Epithelial cell of prostate (primary cell): Measurements from ENCODE around the gene PPFIBP2.

Source experiments
- DNase-seq: peaks from one replicate; pipeline ENCODE4 v3.0.0-alpha.2; 2011; ENCODE audit warnings: low read depth, low spot score
- H3K27ac ChIP-seq: fragments of 450-650 bp; 2 replicates; pipeline ENCODE4 v1.5.1; 2017; ENCODE audit warnings: mild to moderate bottlenecking

PPFIBP2 gene

GRCh38 chr11:7573558-7574296 is 59.9 kb downstream of the PPFIBP2 start:
- DNase-seq: no peak
- no peak overlapping the region for H3K27ac ChIP-seq

- DNase-seq: no peak
- H3K27ac ChIP-seq: no peak overlapping the region
These were observed 60.8 kb downstream of the PPFIBP2 start for GRCh38 chr11:7574491-7575130.

- H3K27ac ChIP-seq: no peak overlapping the region
- no peak for DNase-seq
These were observed 62.3 kb downstream of the PPFIBP2 start for GRCh38 chr11:7575841-7576725.

GRCh38 chr11:7576726-7577290 is 63.0 kb downstream of the PPFIBP2 start:
- H3K27ac ChIP-seq: peak overlapping the region; percentile 75
- DNase-seq: no peak

- peak overlapping the region; percentile 75 for H3K27ac ChIP-seq
These were observed 63.7 kb downstream of the PPFIBP2 start for GRCh38 chr11:7577291-7578190.

GRCh38 chr11:7578276-7578955 is 64.6 kb downstream of the PPFIBP2 start:
- H3K27ac ChIP-seq: peak overlapping the region; percentile 75
- no peak for DNase-seq

More at GRCh38 chr11:7577291-7578190, 63.7 kb downstream of the PPFIBP2 start:
- no peak for DNase-seq

- peak overlapping the region; percentile 75 for H3K27ac ChIP-seq
- no peak for DNase-seq
These were observed 65.6 kb downstream of the PPFIBP2 start for GRCh38 chr11:7579361-7579791.

- no peak for DNase-seq
- H3K27ac ChIP-seq: no peak overlapping the region
These were observed 67.3 kb downstream of the PPFIBP2 start for GRCh38 chr11:7581021-7581590.

- no peak overlapping the region for H3K27ac ChIP-seq
- no peak for DNase-seq
These were observed 68.7 kb downstream of the PPFIBP2 start for GRCh38 chr11:7582338-7582985.

GRCh38 chr11:7583248-7583647 is 69.4 kb downstream of the PPFIBP2 start:
- H3K27ac ChIP-seq: no peak overlapping the region
- DNase-seq: no peak

- no peak for DNase-seq
- H3K27ac ChIP-seq: no peak overlapping the region
These were observed 71.1 kb downstream of the PPFIBP2 start for GRCh38 chr11:7584910-7585309.

- DNase-seq: no peak
These were observed 72.0 kb downstream of the PPFIBP2 start for GRCh38 chr11:7585816-7586215.

GRCh38 chr11:7586376-7586775 is 72.6 kb downstream of the PPFIBP2 start:
- DNase-seq: no peak
- H3K27ac ChIP-seq: no peak overlapping the region

More at GRCh38 chr11:7585816-7586215, 72.0 kb downstream of the PPFIBP2 start:
- no peak overlapping the region for H3K27ac ChIP-seq

- no peak for DNase-seq
- H3K27ac ChIP-seq: no peak overlapping the region
These were observed 73.9 kb downstream of the PPFIBP2 start for GRCh38 chr11:7587712-7588111.

GRCh38 chr11:7589861-7590260 is 76.1 kb downstream of the PPFIBP2 start:
- DNase-seq: no peak
- no peak overlapping the region for H3K27ac ChIP-seq

- no peak overlapping the region for H3K27ac ChIP-seq
- DNase-seq: no peak
These were observed 76.7 kb downstream of the PPFIBP2 start for GRCh38 chr11:7590529-7590928.

GRCh38 chr11:7591107-7591894 is 77.5 kb downstream of the PPFIBP2 start:
- no peak for DNase-seq
- no peak overlapping the region for H3K27ac ChIP-seq
